HEK293 (cell line): Measurements from ENCODE around the gene MTMR3.
A peak's percentile ranks its signal among the peaks of the same experiment; 100 is the strongest.

Experiments
- CTCF ChIA-PET: fragments of 350-600 bp; formaldehyde crosslinking; extraction: SDS; loops from one replicate; lab custom pipeline; 2021; ENCODE audit warnings: antibody characterized with exemption; lab: Yijun Ruan, JAX
- POLR2A ChIA-PET: fragments of 300-600 bp; formaldehyde crosslinking; extraction: SDS; loops from one replicate; lab custom pipeline; 2020; ENCODE audit warnings: antibody characterized with exemption, inconsistent platforms; lab: Yijun Ruan, JAX
- H3K27ac ChIP-seq: fragments of 200-500 bp; sonication (Bioruptor generic); 2 replicates; pipeline ENCODE4 v1.5.1; 2014; ENCODE audit warnings: low read depth, low read length, control low read depth, inconsistent platforms; ENCODE audit errors: extremely low read depth
- H3K36me3 ChIP-seq, 2 experiments: fragments of 200-500 bp in 1 of 2; sonication (Bioruptor generic) in 1 of 2; 1 replicate in 1 of 2; 2 replicates in 1 of 2; pipeline ENCODE4 v1.5.1; 2014 to 2017; ENCODE audit warnings: inconsistent platforms in 2 of 2, low read length in 2 of 2; ENCODE audit not compliant: control insufficient read depth in 2 of 2, insufficient read depth in 1 of 2
- H3K4me1 ChIP-seq: fragments of 200-500 bp; sonication (Bioruptor generic); 2 replicates; pipeline ENCODE4 v1.5.1; 2014; ENCODE audit warnings: mild to moderate bottlenecking, low read length, inconsistent platforms; ENCODE audit not compliant: control insufficient read depth, insufficient read depth
- H3K4me3 ChIP-seq: 2 replicates; pipeline ENCODE4 v1.5.1; 2011; ENCODE audit warnings: low read depth, mild to moderate bottlenecking, control low read depth, low read length, moderate library complexity
- H3K9me3 ChIP-seq: fragments of 200-500 bp; sonication (Bioruptor generic); 2 replicates; pipeline ENCODE4 v1.5.1; 2014; ENCODE audit warnings: low read depth, low read length, inconsistent platforms; ENCODE audit not compliant: control insufficient read depth, insufficient read depth
- BCL11A ChIP-seq: fragments of 450-650 bp; formaldehyde crosslinking; IDR thresholded peaks from 2 replicates; pipeline ENCODE4 v1.5.1; 2016; ENCODE audit warnings: low read depth, missing biosample characterization, missing genetic modification characterization
- PRDM6 ChIP-seq: fragments of 450-650 bp; formaldehyde crosslinking; IDR thresholded peaks from 2 replicates; pipeline ENCODE4 v1.5.1; 2017; ENCODE audit warnings: missing biosample characterization, missing genetic modification characterization
- WT1 ChIP-seq: fragments of 450-650 bp; formaldehyde crosslinking; IDR thresholded peaks from 2 replicates; pipeline ENCODE4 v1.5.1; 2016; ENCODE audit warnings: missing biosample characterization, missing genetic modification characterization
- ZBTB17 ChIP-seq: fragments of 450-650 bp; formaldehyde crosslinking; IDR thresholded peaks from 2 replicates; pipeline ENCODE4 v1.5.1; 2016; ENCODE audit warnings: missing biosample characterization, missing genetic modification characterization
- ZBTB26 ChIP-seq: fragments of 450-650 bp; formaldehyde crosslinking; optimal IDR thresholded peaks from 2 replicates; pipeline ENCODE3; 2016; ENCODE audit warnings: missing biosample characterization, mild to moderate bottlenecking, missing genetic modification characterization
- ZNF174 ChIP-seq: fragments of 450-650 bp; formaldehyde crosslinking; IDR thresholded peaks from 2 replicates; pipeline ENCODE4 v1.5.0; 2017; ENCODE audit warnings: missing biosample characterization, mild to moderate bottlenecking, missing genetic modification characterization
- ZNF335 ChIP-seq: fragments of 450-650 bp; formaldehyde crosslinking; conservative IDR thresholded peaks from 2 replicates; pipeline ENCODE4 v1.5.1; 2016; ENCODE audit warnings: missing biosample characterization, missing genetic modification characterization
- ZNF416 ChIP-seq: fragments of 450-650 bp; formaldehyde crosslinking; IDR thresholded peaks from 2 replicates; pipeline ENCODE4 v1.5.1; 2016; ENCODE audit warnings: missing biosample characterization, missing genetic modification characterization
- ZNF600 ChIP-seq: fragments of 450-650 bp; formaldehyde crosslinking; IDR thresholded peaks from 2 replicates; pipeline ENCODE4 v1.5.1; 2016; ENCODE audit warnings: missing biosample characterization, missing genetic modification characterization
- ZNF664 ChIP-seq: fragments of 450-650 bp; formaldehyde crosslinking; IDR thresholded peaks from 2 replicates; pipeline ENCODE4 v1.5.1; 2016; ENCODE audit warnings: missing biosample characterization, missing genetic modification characterization
- TF ChIP-seq, protein P1 (sequence below): fragments of 450-650 bp; formaldehyde crosslinking; IDR thresholded peaks from 2 replicates; pipeline ENCODE4 v1.5.1; 2016; ENCODE audit warnings: missing biosample characterization, missing genetic modification characterization, borderline replicate concordance
- TF ChIP-seq, protein P2 (sequence below): fragments of 450-650 bp; formaldehyde crosslinking; IDR thresholded peaks from 2 replicates; pipeline ENCODE4 v1.5.1; 2016; ENCODE audit warnings: missing biosample characterization, missing genetic modification characterization, borderline replicate concordance

The MTMR3 gene

GRCh38 chr22:29946220-29946619, 63.2 kb downstream of the MTMR3 start (continued):
- no peak for TF ChIP-seq ZBTB26 (tag by site-specific recombination)
- no peak for TF ChIP-seq WT1 (tag by site-specific recombination)
- TF ChIP-seq ZNF416 (tag by site-specific recombination) = no peak
- TF ChIP-seq ZNF174 (tag by site-specific recombination) = no peak
- TF ChIP-seq ZNF600 = 0 out of 2 replicates have a peak, but pooled peaks have one; percentile 32
- TF ChIP-seq, all 188 proteins: peak for 5

- Histone ChIP-seq H3K4me1 (peaks cover 27% of the 10 kb centered on the region), H3K36me3 (no peaks in the 10 kb centered on the region), H3K9me3 (no peaks in the 10 kb centered on the region), H3K4me3 (no peak overlapping the region), H3K27ac (no peak overlapping the region)
- POLR2A ChIA-PET = interaction anchor here (0.6 to 2.0 kb wide), 3 partner anchors 39 to 65 kb away, joined by 4 to 7 read pairs (median 5); partner anchors contain the start of gene MTMR3
- CTCF ChIA-PET = interaction anchor here (1.7 kb wide), 1 partner anchor 39 kb away, joined by 5 read pairs; no protein-coding TSS in a partner anchor
- TF ChIP-seq ZBTB17 (0 out of 2 replicates have a peak, but pooled peaks have one; percentile 11), PRDM6 (peak; percentile 82), ZNF664 (tag by site-specific recombination) (peak; percentile 84), BCL11A (tag by site-specific recombination) (no peak), ZNF335 (tag by site-specific recombination) (0 out of 2 replicates have a peak, but pooled peaks have one; percentile 14)
- TF ChIP-seq, protein P1, sequence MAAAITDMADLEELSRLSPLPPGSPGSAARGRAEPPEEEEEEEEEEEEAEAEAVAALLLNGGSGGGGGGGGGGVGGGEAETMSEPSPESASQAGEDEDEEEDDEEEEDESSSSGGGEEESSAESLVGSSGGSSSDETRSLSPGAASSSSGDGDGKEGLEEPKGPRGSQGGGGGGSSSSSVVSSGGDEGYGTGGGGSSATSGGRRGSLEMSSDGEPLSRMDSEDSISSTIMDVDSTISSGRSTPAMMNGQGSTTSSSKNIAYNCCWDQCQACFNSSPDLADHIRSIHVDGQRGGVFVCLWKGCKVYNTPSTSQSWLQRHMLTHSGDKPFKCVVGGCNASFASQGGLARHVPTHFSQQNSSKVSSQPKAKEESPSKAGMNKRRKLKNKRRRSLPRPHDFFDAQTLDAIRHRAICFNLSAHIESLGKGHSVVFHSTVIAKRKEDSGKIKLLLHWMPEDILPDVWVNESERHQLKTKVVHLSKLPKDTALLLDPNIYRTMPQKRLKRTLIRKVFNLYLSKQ (tag by site-specific recombination) = no peak
- TF ChIP-seq, protein P2, sequence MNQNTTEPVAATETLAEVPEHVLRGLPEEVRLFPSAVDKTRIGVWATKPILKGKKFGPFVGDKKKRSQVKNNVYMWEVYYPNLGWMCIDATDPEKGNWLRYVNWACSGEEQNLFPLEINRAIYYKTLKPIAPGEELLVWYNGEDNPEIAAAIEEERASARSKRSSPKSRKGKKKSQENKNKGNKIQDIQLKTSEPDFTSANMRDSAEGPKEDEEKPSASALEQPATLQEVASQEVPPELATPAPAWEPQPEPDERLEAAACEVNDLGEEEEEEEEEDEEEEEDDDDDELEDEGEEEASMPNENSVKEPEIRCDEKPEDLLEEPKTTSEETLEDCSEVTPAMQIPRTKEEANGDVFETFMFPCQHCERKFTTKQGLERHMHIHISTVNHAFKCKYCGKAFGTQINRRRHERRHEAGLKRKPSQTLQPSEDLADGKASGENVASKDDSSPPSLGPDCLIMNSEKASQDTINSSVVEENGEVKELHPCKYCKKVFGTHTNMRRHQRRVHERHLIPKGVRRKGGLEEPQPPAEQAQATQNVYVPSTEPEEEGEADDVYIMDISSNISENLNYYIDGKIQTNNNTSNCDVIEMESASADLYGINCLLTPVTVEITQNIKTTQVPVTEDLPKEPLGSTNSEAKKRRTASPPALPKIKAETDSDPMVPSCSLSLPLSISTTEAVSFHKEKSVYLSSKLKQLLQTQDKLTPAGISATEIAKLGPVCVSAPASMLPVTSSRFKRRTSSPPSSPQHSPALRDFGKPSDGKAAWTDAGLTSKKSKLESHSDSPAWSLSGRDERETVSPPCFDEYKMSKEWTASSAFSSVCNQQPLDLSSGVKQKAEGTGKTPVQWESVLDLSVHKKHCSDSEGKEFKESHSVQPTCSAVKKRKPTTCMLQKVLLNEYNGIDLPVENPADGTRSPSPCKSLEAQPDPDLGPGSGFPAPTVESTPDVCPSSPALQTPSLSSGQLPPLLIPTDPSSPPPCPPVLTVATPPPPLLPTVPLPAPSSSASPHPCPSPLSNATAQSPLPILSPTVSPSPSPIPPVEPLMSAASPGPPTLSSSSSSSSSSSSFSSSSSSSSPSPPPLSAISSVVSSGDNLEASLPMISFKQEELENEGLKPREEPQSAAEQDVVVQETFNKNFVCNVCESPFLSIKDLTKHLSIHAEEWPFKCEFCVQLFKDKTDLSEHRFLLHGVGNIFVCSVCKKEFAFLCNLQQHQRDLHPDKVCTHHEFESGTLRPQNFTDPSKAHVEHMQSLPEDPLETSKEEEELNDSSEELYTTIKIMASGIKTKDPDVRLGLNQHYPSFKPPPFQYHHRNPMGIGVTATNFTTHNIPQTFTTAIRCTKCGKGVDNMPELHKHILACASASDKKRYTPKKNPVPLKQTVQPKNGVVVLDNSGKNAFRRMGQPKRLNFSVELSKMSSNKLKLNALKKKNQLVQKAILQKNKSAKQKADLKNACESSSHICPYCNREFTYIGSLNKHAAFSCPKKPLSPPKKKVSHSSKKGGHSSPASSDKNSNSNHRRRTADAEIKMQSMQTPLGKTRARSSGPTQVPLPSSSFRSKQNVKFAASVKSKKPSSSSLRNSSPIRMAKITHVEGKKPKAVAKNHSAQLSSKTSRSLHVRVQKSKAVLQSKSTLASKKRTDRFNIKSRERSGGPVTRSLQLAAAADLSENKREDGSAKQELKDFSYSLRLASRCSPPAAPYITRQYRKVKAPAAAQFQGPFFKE (tag by site-specific recombination) = no peak
These were observed 64.7 kb downstream of the MTMR3 start for GRCh38 chr22:29947410-29948384.
